A673 (cell line): ENCODE measurements around the gene PLXNA1. TPM values are rescaled to one million over a fixed set of nuclear protein-coding genes. Genes with fewer than 3 reads are reported as not detected.

ENCODE experiments used
- BruUV-seq: library from RNA; stranded (reverse); fragments of 400-500 nt; replicated peaks from 2 replicates; lab custom pipeline; 2021; lab: Mats Ljungman, UMichigan
- CTCF ChIA-PET: fragments of 300-600 bp; sonication (Branson Sonifier 250); formaldehyde crosslinking; loops from one replicate; lab custom pipeline; 2022; ENCODE audit warnings: antibody characterized with exemption; lab: Charles Lee
- POLR2A ChIA-PET: fragments of 300-600 bp; sonication (Branson Sonifier 250); formaldehyde crosslinking; loops from one replicate; lab custom pipeline; 2022; ENCODE audit warnings: antibody characterized with exemption; ENCODE audit not compliant: low non-redundant PET; lab: Charles Lee
- DNase-seq: peaks from one replicate; pipeline ENCODE4 v3.0.0-alpha.2; 2015; ENCODE audit warnings: low spot score
- H3K27ac ChIP-seq: fragments of 200-600 bp; sonication (generic); 2 replicates; pipeline ENCODE4 v1.5.1; 2016; ENCODE audit warnings: mixed run types, low read depth, mild to moderate bottlenecking, mixed read lengths, antibody characterized with exemption, low read length; ENCODE audit not compliant: poor library complexity, severe bottlenecking
- H3K27me3 ChIP-seq: fragments of 200-600 bp; sonication (generic); replicated peaks from 2 replicates; pipeline ENCODE4 v1.6.1; 2017; ENCODE audit warnings: mixed run types, low read depth, mild to moderate bottlenecking, mixed read lengths, antibody characterized with exemption, low read length; ENCODE audit not compliant: insufficient read depth, poor library complexity
- H3K36me3 ChIP-seq: fragments of 200-600 bp; sonication (generic); 2 replicates; pipeline ENCODE4 v1.6.1; 2016; ENCODE audit warnings: mixed run types, mild to moderate bottlenecking, mixed read lengths, antibody characterized with exemption, low read length; ENCODE audit not compliant: insufficient read depth, poor library complexity, severe bottlenecking
- H3K4me1 ChIP-seq: fragments of 200-600 bp; sonication (generic); 2 replicates; pipeline ENCODE4 v1.6.1; 2017; ENCODE audit warnings: mixed run types, mild to moderate bottlenecking, mixed read lengths, antibody characterized with exemption, low read length; ENCODE audit not compliant: insufficient read depth, poor library complexity, severe bottlenecking
- H3K4me3 ChIP-seq: fragments of 200-600 bp; sonication (generic); 2 replicates; pipeline ENCODE4 v1.5.1; 2016; ENCODE audit warnings: low read depth, mixed run types, mild to moderate bottlenecking, mixed read lengths, low read length; ENCODE audit not compliant: poor library complexity, severe bottlenecking
- H3K9me3 ChIP-seq: fragments of 200-600 bp; sonication (generic); 2 replicates; pipeline ENCODE4 v1.6.1; 2016; ENCODE audit warnings: mixed run types, low read depth, mild to moderate bottlenecking, mixed read lengths, antibody characterized with exemption, low read length; ENCODE audit not compliant: poor library complexity, severe bottlenecking
- EZH2 ChIP-seq: fragments of 200-600 bp; sonication (generic); IDR thresholded peaks from 2 replicates; pipeline ENCODE4 v1.6.1; 2017; ENCODE audit warnings: borderline replicate concordance, low read depth, mild to moderate bottlenecking, mixed read lengths, antibody characterized with exemption, low read length; ENCODE audit not compliant: poor library complexity, severe bottlenecking
- intact Hi-C: fragments of 100-400 bp; cut with micrococcal nuclease; formaldehyde crosslinking; loops from one replicate; pipeline ENCODE4 v1.10.0; 2022; ENCODE audit not compliant: unreplicated experiment
- total RNA-seq: library from RNA; stranded (reverse); gene quantifications from 2 replicates; pipeline ENCODE4 v1.2.3, GENCODE V29; 2021
- TF ChIP-seq, protein P1 (sequence below): fragments of 300-800, 200-600 bp; sonication (generic); conservative IDR thresholded peaks from 2 replicates; pipeline ENCODE4 v1.5.1; 2017; ENCODE audit warnings: low read depth, mild to moderate bottlenecking, antibody characterized with exemption, low read length, moderate library complexity, mixed read lengths

The PLXNA1 gene
- total RNA-seq, 1 experiment from 2014 or later: 33.6 TPM

DNA sequence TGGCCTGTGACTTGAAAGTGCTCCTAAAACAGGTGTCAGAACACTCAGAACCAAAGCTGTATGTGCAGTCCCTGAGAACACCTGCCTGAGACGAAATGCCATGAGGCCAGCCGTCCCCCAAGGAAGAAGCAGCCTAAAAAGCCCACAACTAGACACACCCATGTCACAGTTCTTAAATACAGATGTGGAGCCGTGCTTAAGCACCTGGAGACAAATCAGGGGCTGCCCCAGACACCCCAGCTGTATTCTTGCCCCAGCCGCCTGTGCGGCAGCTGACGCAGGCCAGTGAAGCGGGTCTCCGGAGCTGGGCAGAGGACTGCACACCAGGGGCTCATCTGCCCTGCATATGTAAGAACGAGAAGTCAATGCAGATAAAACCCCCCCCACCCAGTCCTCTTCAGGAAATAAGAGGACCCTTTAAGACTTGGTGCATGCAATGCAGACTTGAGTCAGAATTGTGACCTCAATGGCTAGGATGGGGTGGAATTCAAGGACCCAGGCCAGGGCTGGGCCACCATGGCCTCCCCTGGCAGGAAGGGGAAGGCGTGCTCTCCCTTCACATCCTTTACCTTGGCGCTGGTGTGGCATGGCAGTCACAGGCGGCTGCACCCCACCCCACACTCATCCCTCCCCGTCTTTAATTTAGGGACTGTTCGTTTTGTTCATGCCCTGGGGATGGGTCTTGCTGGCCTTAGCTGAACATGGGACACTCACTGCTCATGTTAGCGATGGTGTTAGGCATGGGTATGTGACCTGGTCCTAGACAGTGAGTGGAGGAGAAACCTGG is 27.7 kb upstream of the PLXNA1 start:
- BruUV-seq: no TSS peak
- H3K9me3 ChIP-seq: no peaks in the 10 kb centered on the region
- no peak for DNase-seq
- ChIA-PET POLR2A (no interaction called here), CTCF (no interaction called here)
- H3K4me1 ChIP-seq: no peaks in the 10 kb centered on the region
- no peaks in the 10 kb centered on the region for H3K36me3 ChIP-seq
- no peaks in the 10 kb centered on the region for H3K27me3 ChIP-seq
- TF ChIP-seq, protein P1, sequence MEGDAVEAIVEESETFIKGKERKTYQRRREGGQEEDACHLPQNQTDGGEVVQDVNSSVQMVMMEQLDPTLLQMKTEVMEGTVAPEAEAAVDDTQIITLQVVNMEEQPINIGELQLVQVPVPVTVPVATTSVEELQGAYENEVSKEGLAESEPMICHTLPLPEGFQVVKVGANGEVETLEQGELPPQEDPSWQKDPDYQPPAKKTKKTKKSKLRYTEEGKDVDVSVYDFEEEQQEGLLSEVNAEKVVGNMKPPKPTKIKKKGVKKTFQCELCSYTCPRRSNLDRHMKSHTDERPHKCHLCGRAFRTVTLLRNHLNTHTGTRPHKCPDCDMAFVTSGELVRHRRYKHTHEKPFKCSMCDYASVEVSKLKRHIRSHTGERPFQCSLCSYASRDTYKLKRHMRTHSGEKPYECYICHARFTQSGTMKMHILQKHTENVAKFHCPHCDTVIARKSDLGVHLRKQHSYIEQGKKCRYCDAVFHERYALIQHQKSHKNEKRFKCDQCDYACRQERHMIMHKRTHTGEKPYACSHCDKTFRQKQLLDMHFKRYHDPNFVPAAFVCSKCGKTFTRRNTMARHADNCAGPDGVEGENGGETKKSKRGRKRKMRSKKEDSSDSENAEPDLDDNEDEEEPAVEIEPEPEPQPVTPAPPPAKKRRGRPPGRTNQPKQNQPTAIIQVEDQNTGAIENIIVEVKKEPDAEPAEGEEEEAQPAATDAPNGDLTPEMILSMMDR: no peak
- no peak for TF ChIP-seq EZH2
- no peak overlapping the region for H3K4me3 ChIP-seq
- no peak overlapping the region for H3K27ac ChIP-seq
- intact Hi-C loops: no loop called here

DNA sequence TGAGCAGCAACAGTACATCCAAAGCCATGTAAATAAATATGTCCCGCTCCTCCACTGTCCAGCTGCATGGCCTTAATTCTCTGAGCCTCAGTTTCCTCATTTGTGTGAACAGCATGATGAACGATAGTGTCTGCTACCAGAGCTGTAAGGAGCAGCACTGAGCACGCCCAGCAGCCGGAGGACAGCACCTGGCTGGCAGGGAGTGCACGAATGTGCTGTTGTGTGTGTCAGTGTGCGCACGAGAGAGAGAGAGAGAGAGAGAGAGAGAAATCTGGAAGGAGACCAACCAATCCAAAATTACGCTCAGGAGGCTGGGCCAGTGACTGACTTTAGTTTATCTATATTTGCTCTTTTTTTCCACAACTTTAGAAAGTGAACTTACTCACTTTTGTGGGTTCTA is 26.6 kb upstream of the PLXNA1 start:
- DNase-seq: no peak
- no peak overlapping the region for H3K4me3 ChIP-seq
- H3K27me3 ChIP-seq: no peaks in the 10 kb centered on the region
- intact Hi-C loops: no loop called here
- BruUV-seq: no TSS peak
- no peaks in the 10 kb centered on the region for H3K9me3 ChIP-seq
- H3K27ac ChIP-seq: no peak overlapping the region
- POLR2A ChIA-PET: no interaction called here
- H3K36me3 ChIP-seq: no peaks in the 10 kb centered on the region
- no peak for TF ChIP-seq EZH2
- TF ChIP-seq, protein P1: no peak
- CTCF ChIA-PET: no interaction called here
- no peaks in the 10 kb centered on the region for H3K4me1 ChIP-seq

DNA sequence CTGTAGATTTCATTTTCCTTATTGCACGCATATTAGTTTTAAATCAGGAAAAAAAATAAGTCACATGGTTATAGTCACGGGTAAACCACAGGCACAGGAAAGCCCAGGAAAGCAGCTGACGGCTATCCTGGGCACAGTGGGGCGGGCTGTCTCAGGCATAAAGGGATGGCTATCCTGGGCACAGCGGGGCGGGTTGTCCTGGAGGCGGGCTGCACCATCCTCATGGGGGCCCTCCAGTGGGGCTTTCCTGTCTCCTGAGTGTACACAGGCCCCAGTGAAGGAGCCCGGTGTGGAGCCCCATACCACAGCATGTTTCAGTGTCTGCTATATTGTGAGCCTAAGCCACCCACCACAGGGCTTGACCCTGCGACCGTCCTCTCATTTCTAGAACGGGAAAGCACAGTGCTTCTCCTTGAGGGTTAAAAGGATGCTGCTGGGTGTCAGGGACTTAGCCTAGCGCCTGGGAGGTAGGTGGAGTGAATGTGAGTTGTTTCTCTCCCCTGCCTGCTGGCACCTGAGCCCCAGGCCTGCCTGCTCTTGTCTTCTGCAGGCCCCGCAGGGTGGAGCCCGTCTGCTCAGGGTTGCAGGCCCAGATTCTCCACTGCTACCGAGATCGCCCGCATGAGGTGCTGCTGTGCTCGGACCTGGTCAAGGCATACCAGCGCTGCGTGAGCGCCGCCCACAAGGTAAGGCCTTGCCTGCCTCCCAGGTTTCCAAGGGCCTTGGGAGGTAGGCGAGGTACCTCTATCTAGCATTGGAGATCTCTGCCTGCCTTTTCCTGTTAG is 25.9 kb upstream of the PLXNA1 start:
- H3K27me3 ChIP-seq: no peaks in the 10 kb centered on the region
- H3K9me3 ChIP-seq: no peaks in the 10 kb centered on the region
- no peak overlapping the region for H3K27ac ChIP-seq
- no peaks in the 10 kb centered on the region for H3K4me1 ChIP-seq
- BruUV-seq: no TSS peak
- no peak overlapping the region for H3K4me3 ChIP-seq
- intact Hi-C loops: no loop called here
- no peaks in the 10 kb centered on the region for H3K36me3 ChIP-seq
- ChIA-PET POLR2A (no interaction called here), CTCF (no interaction called here)
- DNase-seq: no peak
- TF ChIP-seq EZH2: no peak
- TF ChIP-seq, protein P1: no peak
